Upper lobe of right lung (tissue), 1 donor: ENCODE data around the gene MAPK1. TPM values are rescaled to one million over a fixed set of nuclear protein-coding genes. Genes with fewer than 3 reads are reported as not detected.
"Not testable (repeated sequence)": the region's sequence is repeated elsewhere in the genome, so short reads cannot be mapped to it uniquely, and the experiment has no call there.

Experiments used
- ATAC-seq: fragments of 200-7000 bp; cut with Tn5 transposase; one replicate; pipeline ENCODE4 v1.9.1; 2020; ENCODE audit warnings: mild to moderate bottlenecking, moderate library complexity
- DNase-seq: peaks from one replicate; pipeline ENCODE4 v3.0.0-alpha.2; 2020
- H3K27ac ChIP-seq: fragments of 200-600 bp; one replicate; pipeline ENCODE4 v1.8.0; 2022
- H3K27me3 ChIP-seq: fragments of 200-600 bp; one replicate; pipeline ENCODE4 v1.8.0; 2022; ENCODE audit warnings: mild to moderate bottlenecking
- H3K36me3 ChIP-seq: fragments of 200-600 bp; one replicate; pipeline ENCODE4 v1.8.0; 2022
- H3K4me1 ChIP-seq: fragments of 200-600 bp; one replicate; pipeline ENCODE4 v1.8.0; 2022
- H3K4me3 ChIP-seq: fragments of 200-600 bp; one replicate; pipeline ENCODE4 v1.8.0; 2022; ENCODE audit warnings: mild to moderate bottlenecking
- H3K9me3 ChIP-seq: fragments of 200-600 bp; one replicate; pipeline ENCODE4 v1.8.0; 2022
- intact Hi-C: fragments of 100-400 bp; cut with DNase I; formaldehyde crosslinking; loops from one replicate; pipeline ENCODE4 v1.11.0; 2022
- total RNA-seq: library from RNA; stranded (reverse); fragmentation: NEBNext Ultra II Directional; extraction: Animal tissue kit (Norgen Biotek cat#: 25700); gene quantifications from one replicate; pipeline ENCODE4 v1.2.1, GENCODE V29; 2021
- TF ChIP-seq, protein P1 (sequence below): fragments of 200-600 bp; IDR thresholded peaks from one replicate; pipeline ENCODE4 v1.8.0; 2022; ENCODE audit warnings: antibody characterized with exemption
- donor health status: DM: no; HTN: yes; CAD: no; lungs with severe emphysema.

MAPK1 gene
- total RNA-seq, 1 donor from 2014 or later: 134 TPM

DNA sequence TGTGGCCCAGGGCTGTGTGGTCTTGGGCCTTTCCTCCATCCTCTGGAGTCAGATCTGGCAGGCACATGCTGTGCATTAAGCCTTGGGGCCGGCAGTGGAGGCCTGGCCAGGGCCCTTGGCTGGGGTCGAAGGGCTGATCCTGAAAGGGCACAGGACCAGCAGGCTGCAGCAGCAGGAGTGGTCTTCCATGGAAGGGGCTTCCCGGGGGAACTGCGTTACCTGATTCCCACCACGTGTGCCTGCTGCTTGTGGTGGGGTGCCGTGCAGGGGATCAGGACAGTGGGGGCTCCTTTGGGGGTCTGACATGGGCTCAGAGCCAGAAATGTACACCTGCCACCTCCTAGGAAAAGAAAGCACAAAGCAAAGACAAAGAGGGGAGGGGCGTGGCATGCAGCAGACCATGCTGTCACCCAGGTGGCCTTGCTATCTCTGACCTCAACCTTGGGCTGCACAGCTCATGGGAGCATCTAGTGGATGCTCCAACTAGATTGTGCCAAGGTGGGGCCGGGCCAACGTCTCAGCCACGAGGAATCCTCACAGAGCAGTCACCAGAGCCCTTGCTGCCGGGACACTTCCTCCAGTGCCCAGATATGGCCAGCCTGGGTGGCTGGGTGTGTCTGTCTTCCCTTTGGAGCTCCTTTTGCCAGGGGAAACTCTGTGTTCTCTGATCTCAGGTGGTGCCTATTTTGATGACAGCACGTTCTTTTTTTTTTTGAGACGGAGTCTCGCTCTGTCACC is 113.9 kb downstream of the MAPK1 start:
- H3K27me3 ChIP-seq: no peaks in the 10 kb centered on the region
- DNase-seq: no peak
- H3K4me1 ChIP-seq: peaks cover 9% of the 10 kb centered on the region
- H3K9me3 ChIP-seq: no peaks in the 10 kb centered on the region
- H3K27ac ChIP-seq: no peak overlapping the region
- intact Hi-C loops: no loop called here
- H3K36me3 ChIP-seq: peaks cover 7% of the 10 kb centered on the region
- no peak overlapping the region for H3K4me3 ChIP-seq
- TF ChIP-seq, protein P1, sequence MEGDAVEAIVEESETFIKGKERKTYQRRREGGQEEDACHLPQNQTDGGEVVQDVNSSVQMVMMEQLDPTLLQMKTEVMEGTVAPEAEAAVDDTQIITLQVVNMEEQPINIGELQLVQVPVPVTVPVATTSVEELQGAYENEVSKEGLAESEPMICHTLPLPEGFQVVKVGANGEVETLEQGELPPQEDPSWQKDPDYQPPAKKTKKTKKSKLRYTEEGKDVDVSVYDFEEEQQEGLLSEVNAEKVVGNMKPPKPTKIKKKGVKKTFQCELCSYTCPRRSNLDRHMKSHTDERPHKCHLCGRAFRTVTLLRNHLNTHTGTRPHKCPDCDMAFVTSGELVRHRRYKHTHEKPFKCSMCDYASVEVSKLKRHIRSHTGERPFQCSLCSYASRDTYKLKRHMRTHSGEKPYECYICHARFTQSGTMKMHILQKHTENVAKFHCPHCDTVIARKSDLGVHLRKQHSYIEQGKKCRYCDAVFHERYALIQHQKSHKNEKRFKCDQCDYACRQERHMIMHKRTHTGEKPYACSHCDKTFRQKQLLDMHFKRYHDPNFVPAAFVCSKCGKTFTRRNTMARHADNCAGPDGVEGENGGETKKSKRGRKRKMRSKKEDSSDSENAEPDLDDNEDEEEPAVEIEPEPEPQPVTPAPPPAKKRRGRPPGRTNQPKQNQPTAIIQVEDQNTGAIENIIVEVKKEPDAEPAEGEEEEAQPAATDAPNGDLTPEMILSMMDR: no peak
- ATAC-seq: peak; percentile 23

DNA sequence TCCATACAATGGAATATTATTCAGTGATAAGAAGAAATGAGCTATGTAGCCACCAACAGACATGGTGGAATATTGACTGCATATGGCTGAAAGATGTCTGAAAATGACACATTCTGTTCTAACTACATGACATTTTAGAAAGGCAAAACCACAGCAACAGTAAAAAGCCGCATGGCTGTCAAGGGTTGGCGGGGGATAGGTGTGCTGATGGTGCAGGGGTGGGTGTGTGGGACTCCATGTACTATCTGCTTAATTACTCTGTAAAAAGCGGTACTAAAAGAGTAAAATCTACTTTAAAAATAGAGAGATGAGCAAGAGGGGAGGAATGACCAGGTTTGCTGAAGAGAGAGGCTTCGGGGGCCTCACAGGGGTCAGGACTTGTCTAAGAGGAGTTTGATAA is 115.2 kb downstream of the MAPK1 start:
- ATAC-seq: no peak
- intact Hi-C loops: no loop called here
- no peaks in the 10 kb centered on the region for H3K36me3 ChIP-seq
- H3K4me1 ChIP-seq: peaks cover 9% of the 10 kb centered on the region
- DNase-seq: no peak
- TF ChIP-seq, protein P1: no peak
- H3K27me3 ChIP-seq: no peaks in the 10 kb centered on the region
- no peak overlapping the region for H3K27ac ChIP-seq
- no peaks in the 10 kb centered on the region for H3K9me3 ChIP-seq
- no peak overlapping the region for H3K4me3 ChIP-seq

- H3K4me3 ChIP-seq: no peak overlapping the region
- H3K36me3 ChIP-seq: no peaks in the 10 kb centered on the region
- intact Hi-C loops: no loop called here
- DNase-seq (no peak), ATAC-seq (no peak)
- TF ChIP-seq, protein P1: no peak
- no peaks in the 10 kb centered on the region for H3K27me3 ChIP-seq
- no peaks in the 10 kb centered on the region for H3K9me3 ChIP-seq
- no peak overlapping the region for H3K27ac ChIP-seq
- no peaks in the 10 kb centered on the region for H3K4me1 ChIP-seq
Measured at GRCh38 chr22:21745948-21746347, 121.5 kb downstream of the MAPK1 start.

DNA sequence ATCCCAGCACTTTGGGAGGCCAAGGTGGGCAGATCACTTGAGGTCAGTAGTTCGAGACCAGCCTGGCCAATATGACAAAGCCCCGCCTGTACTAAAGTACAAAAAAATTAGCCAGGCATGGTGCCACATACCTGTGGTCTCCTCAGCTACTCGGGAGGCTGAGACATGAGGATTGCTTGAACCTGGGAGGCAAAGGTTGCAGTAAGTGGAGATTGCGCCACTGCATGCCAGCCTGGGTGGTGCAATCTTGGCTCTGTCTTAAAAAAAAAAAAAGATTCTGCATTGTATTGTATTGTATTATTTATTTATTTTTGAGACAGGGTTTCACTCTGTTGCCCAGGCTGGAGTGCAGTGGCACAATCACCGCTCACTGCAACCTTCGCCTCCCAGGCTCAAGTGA is 122.5 kb downstream of the MAPK1 start:
- H3K9me3 ChIP-seq, H3K36me3 ChIP-seq, H3K4me1 ChIP-seq, H3K27ac ChIP-seq, H3K4me3 ChIP-seq, DNase-seq, H3K27me3 ChIP-seq, intact Hi-C loops, ATAC-seq: not testable (repeated sequence)

DNA sequence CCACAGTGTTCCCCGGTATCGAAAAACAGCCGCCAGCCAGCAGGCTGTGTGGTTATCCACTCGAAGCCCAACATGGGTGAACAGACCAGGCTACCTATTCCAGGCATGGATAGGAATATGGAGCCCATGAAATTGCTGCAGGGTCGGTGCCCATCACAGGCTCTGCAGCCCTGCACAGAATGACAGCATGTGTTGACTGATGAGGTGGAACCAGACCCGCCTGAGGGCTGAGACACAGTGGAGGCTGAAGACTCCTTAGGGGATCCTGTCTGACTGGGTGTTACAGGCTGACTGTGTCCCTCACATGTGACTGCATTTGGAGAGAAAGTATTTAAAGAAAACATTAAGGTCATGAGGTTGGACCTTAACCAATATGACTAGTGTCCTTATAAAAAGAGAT is 125.7 kb downstream of the MAPK1 start:
- Histone ChIP-seq H3K4me1 (no peaks in the 10 kb centered on the region), H3K4me3 (no peak overlapping the region), H3K9me3 (no peaks in the 10 kb centered on the region), H3K27ac (no peak overlapping the region), H3K27me3 (no peaks in the 10 kb centered on the region), H3K36me3 (no peaks in the 10 kb centered on the region)
- intact Hi-C loops: no loop called here
- ATAC-seq (no peak), DNase-seq (no peak)
- TF ChIP-seq, protein P1: no peak

GRCh38 chr22:21741059-21741458 is 126.4 kb downstream of the MAPK1 start:
- H3K27ac ChIP-seq: no peak overlapping the region
- H3K4me1 ChIP-seq: peaks cover 5% of the 10 kb centered on the region
- no peaks in the 10 kb centered on the region for H3K36me3 ChIP-seq
- TF ChIP-seq, protein P1: no peak
- no peak for DNase-seq
- intact Hi-C loops: no loop called here
- no peaks in the 10 kb centered on the region for H3K27me3 ChIP-seq
- H3K9me3 ChIP-seq: no peaks in the 10 kb centered on the region
- H3K4me3 ChIP-seq: no peak overlapping the region
- no peak for ATAC-seq
